CD4-positive, alpha-beta T cell treated with Interferon gamma for 1 hour (primary cell): ENCODE results near the gene DOCK11.
"Not testable (repeated sequence)": the region's sequence is repeated elsewhere in the genome, so short reads cannot be mapped to it uniquely, and the experiment has no call there.

ENCODE experiments used
- DNase-seq: peaks from one replicate; pipeline ENCODE4 v3.0.0-alpha.2; 2020

DOCK11 gene

DNA sequence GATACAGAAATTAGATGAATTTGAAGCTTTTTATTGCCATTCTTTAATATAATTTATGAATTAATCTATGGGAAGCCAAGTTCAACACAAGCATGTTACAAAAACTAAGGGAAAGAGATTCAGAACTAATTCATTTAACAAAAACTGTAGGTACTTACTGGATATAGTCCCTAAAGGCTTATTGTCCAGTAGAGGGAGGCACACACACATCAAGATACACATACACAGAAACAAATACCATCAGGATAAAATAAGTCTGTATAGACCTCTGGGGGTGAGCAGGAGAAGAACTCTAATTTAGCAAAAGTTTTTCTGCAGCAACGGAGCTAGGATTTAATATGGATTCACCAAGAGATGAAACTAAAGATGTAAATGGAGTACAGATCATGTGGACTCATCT lies 148.8 kb downstream of the DOCK11 start:
- DNase-seq, result no peak

DNA sequence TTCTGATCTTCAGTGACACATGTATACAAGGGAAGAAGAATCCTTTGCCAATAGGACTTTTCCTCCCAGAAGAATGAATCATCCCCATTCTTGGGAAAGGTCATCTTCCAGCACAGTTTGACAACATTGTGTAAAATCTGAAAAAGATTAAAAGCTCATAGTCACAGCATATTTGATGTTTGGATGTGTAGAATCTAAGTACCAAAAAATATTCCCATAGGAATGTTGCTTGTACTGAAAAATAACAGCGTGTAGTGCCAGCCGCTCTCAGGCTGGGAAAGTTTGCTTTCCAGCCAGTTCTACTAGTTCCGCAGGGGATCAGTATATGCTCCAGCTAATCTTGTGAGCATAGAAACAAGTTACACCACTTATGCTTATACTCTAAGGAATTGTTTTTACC lies 157.1 kb downstream of the DOCK11 start:
- no peak for DNase-seq

DNA sequence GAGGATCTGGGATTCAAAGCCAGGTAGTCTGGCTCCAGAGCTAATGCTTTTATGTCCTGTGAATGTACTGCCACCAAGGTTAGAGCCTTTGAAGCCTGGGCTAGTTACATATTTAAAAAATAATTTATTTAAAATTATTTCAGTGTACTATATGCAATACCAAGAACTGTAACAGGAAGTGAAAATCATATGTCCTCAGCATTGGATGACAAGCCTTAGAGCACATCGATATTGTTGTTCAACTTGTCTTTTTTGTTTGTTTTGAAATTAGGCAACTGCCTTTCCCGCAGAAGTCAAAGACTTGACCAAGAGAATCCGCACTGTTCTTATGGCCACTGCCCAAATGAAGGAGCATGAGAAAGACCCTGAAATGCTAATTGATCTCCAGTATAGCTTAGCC lies 158.7 kb downstream of the DOCK11 start:
- DNase-seq, result no peak

DNA sequence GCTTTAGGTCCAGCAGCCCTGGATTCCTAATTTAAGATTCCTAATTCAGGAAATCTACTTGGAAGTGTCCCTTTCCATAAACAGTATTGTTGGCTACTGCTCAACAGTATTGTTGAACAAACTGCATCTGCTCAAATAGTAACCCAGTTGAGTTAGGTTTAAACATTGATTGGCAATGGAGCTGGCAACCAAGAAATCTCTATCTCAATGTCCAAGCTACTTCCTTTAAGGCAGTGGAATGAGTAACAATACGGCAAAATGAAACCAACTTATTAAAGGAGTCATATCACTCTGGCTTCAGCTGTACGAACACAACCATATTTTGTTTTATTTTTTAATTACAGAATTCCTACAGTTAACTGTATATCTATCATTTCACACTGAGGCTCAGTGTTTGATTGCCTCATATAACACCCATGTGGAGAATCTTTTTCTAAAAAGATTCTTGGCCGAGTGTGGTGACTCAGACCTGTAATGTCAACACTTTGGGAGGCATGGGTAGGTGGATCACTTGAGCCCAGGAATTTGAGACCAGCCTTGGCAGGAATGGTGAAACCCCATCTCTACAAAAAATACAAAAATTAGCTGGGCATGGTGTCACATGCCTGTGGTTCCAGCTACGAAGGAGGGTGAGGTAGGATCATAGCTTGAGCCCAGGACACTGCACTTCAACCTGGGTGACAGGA lies 160.1 kb downstream of the DOCK11 start:
- DNase-seq, result no peak

DNA sequence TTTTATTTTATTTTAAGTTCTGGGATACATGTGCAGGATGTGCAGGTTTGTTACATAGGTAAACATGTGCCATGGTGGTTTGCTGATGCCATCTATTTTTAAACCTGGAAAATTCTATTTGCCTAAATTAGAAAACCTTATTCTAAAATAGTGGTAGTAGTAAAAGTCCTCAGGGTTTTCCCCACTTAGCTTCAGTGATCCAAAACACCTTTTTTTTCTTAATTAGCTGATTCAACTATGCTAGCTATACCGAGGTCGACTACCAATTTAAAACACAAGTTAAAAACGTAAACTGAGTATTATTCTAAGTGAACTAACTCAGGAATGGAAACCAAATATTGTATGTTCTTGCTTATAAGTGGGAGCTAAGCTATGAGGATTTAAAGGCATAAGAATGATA lies 161.8 kb downstream of the DOCK11 start:
- no peak for DNase-seq

DNA sequence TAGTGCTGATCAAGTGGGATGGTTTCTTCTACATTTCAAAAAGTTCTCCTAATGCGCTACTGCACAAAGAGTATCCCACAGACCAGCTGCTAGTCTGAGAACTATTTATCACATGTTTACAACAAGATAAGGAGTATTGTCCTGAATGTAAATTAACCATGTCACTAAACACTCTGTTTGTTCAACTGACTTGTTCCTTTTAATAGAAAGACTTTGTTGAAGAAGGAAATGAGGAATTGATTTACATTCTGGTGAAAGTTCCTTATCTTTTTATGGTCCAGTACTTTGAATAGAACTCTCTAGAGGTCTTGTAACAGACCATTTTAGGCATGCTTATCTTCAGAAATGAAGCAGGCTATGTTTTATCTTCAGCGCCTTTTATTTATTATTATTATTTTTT lies 164.5 kb downstream of the DOCK11 start:
- no peak for DNase-seq

DNA sequence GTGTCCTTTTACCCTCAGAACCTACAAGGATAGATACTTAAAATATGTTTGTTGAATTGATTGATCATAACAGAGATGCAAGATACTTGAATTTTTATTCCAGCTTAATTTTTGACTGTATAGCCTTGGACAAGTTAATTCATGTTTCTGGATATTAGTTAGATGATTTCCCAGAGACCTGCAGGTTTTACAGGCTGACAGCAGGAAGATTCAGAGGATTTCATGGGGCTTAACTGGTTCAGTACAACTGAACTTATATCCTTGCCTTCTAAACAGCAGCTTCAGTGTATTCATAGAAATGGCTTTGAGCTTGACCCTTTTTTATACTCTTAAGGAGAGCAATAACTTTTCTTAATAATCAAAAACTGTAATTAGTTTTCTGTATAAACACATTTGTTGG lies 169.6 kb downstream of the DOCK11 start:
- DNase-seq, result no peak

DNA sequence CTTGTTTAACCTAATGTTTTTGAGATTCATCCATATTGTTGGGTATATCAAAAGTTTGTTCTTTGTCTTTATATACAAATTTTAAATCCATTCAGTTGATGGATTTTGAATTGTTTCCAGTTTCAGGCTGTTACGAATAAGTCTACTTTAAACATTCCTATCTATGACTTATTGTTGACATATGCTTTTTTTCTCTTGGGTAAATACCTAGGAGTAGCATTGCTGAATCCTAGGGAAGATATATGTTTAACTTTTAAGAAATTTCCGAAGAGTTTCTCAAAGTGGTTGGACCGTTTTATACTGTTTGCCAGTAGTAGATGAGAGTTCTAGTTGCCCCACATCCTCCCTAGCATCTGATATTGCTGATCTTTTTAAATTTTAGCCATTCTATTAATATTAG lies 170.9 kb downstream of the DOCK11 start:
- no peak for DNase-seq

DNA sequence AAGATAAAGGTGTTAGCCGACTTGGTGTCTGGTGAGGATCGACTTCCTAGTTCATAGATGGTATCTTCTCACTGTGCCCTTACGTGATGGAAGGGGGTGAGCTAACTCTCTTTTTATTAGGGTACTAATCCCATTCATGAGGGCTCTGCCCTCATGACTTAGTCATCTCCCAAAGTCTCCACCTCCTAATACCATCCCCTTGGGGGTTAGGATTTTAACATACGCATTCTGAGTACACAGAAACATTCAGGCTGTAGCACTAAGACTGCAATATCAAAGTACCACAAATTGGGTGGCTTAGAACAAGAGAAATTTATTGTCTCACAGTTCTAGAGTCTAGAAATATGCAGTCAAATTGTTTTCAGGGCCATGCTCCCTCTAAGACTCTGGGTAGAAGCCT lies 173.8 kb downstream of the DOCK11 start:
- no peak for DNase-seq

DNA sequence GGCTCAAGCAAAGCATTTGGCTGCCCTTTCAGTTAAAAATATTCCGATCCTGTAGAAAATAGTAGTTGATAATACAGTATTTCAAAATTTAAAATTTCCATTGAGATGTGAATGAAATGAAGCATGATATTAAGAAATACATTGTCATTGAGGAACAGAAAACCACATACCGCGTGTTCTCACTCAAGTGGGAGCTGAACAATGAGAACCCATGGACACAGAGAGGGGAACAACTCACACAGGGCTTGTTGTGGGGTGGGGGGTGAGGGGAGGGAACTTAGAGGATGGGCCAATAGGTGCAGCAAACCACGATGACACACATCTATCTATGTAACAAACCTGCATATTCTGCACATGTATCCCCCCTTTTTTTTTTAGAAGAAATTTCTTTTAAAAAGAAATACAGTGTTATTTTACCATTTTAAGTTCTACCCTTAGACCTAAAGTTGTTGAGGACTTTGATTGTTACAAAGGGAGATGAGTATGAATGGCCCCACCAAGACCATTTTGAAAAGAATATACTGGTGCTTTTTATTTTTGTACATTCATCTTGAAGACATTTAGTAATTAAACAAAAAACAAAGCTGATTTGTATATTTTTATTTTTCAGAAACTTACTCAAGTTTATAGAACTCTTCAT lies 179.8 kb downstream of the DOCK11 start:
- no peak for DNase-seq

DNA sequence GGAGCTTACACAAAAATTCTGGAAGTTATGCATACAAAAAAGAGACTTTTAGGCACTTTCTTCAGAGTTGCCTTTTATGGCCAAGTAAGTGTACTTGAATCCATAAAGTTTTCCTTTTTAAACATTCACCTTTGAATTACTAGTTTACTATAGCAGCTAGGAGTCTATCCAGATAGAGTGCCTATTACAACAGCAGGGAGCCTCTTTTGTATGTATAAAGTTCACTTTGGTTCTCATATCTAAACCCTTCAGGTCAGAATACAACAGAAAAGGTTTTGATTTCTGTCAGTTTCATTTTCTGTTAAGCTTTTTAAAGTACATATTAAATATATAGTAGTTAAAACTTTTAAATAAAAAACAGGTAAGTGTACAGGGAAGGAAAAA lies 180.3 kb downstream of the DOCK11 start:
- no peak for DNase-seq

DNA sequence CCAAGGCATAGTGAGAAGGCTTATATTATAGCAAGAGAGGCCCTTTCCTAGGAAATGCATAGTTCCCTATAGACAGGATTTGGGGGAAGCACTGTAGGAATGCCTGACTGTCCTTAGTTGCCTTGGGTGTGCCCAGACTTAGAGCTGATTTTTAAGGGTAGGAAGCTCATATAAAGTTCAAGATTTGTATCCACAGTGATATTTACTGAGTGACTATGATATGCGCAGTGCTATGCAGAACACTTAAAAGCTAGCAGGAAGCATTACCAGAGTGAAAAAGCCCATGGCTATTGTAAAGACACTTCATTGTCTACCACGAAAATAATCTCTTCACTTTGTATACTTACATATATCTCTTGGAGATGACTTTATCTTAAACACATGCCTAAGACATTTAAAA lies 181.7 kb downstream of the DOCK11 start:
- DNase-seq, result no peak

DNA sequence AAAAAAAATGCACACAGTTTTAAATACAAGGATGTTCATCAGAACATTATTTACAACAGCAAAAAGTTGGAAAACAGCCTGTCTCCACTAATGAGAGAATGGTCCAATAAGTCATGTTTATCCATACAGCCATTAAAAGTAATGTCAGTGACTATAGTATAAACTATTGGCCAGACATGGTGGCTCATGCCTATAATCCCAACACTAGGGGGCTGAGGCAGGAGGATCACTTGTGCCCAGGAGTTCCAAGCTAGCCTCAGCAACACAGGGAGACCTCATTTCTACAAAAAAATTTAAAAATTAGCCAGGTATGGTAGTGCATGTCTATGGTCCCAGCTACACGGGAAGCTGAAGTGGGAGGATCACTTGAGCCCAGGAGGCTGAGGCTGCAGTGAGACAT lies 183.7 kb downstream of the DOCK11 start:
- DNase-seq, result no peak

DNA sequence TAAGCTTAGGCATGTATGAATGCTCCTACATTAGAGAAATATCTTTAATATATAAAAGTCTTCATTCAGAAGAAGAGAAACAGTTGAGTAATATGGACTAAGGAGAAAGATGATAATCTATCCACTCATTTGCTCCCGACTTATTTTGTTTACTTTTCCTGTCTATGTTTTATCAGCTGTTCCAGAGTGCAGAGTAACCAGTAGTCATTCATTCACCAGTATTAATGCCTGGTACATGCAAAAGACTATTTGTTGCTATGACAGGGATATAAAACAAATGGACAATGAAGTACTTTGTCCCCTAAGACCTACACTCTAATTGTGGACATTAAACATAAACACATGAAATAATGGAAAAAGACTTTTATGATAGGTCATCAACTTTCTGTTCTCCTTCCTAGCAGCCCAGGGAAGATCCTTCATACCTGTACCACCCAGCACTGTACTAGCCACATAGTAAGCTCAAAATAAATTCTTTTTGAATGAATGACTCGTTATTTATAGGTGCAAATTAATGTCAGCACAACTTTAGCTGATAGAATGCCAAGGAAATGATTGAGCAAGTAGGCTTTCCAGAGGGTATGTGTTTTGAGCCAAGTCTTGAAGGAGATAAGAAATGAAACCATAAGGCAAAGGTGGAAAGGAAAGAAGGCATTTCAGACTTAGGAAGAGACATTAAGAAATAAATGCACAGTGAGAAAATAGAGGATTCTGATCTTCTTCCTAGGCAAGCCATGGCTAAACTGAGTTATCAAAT lies 186.8 kb downstream of the DOCK11 start:
- DNase-seq, result no peak

DNA sequence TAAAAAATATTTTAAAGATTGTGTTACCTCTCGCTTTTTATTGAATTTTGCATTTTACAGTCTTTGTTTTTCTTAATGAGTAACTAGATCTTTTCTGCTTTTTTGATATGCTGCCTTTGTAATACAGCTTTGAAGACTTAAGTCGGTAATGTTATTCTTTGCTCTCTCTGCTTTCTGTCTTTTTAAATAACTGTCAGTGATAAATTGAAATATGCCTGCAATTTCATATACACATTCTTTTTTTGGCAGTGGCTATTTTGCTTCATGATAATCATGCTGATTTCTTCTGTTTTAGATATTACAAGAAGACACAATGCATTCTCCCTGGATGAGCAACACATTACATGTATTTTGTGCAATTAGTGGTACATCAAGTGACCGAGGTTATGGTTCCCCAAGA lies 189.8 kb downstream of the DOCK11 start:
- no peak for DNase-seq

DNA sequence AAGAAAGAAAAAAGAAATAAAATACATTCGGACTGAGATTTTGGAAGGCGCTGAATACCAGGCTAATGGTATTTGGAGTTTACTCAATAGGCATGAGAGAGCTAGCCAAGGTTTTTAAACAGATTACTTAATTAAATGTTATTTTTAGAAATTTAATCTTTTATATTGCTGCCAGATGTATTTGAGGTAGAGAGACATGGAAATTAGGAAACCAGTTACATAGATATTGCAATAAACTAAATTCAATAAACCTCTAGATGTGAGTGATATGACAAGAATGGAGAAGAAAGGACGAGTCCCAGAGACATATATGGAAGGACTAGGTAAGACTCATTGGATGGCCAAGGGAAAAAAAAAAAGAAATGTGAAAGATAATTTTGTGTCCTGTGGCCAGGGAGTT lies 193.3 kb downstream of the DOCK11 start:
- no peak for DNase-seq

DNA sequence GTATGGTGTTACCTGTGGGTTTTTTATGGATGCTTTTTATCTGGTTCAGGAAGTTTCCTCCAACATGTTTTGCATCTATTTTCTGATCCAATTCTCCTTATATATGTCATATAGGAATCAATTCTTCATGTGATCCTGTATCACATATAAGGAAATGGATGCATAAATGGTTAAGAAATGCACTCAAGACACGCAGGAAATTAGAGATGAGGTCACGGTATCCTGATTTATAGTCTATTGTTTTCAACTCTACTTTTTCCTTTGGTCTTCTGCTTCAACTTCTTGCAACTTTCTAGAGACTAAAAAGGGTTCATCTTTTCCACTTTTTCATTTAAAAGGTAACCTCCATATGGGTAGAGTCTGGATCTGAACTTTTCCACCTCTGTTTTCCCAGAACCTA lies 198.2 kb downstream of the DOCK11 start:
- no peak for DNase-seq

DNA sequence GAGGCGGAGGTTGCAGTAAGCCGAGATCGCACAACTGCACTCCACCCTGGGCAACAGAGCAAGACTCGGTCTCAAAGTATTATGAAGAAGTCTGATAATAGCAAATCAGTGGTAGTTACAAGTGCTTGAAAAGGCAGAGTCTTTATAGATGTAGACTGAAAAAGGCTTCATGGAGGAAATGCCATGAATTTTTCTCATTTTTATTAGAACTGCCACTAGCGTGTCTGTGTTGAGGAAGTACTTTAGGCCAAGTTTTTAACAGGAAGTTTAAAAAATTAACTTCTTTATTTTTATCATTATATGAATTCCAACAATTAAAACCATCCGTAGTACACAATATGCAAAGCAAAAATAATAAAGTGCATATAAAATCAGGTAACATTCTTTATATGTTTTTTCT lies 199.0 kb downstream of the DOCK11 start:
- DNase-seq, result no peak

DNA sequence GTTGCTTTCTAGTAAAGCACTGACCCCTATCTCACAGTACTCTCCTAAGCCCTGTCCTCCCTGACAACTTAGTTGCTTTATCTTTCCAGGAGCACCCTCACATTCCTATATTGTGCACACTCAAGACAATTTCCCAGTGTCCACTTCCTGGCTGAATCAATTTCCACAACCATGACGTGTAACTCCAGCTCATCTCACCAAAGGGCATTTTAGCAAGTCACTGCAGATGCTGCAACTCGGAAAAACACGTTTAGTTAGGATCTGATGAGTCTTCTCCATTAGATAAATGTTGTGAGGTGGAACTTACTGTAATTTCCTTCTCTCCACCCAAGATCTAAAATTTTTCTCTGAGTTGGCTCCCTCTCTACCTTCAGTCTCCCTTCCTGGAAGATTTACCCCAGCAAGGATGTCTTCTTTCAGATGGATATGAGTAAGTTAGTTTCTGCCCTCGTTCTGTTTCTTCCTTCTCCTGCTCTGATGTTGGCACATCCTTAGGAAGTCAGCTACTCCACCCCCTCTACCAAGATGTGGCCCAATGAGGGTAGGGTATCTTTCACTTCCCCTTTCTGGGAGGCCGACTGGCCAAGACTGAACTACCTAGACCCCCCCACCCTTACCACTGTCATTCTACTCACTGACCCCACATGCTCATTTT lies 203.0 kb downstream of the DOCK11 start:
- peak; percentile 30 for DNase-seq

DNA sequence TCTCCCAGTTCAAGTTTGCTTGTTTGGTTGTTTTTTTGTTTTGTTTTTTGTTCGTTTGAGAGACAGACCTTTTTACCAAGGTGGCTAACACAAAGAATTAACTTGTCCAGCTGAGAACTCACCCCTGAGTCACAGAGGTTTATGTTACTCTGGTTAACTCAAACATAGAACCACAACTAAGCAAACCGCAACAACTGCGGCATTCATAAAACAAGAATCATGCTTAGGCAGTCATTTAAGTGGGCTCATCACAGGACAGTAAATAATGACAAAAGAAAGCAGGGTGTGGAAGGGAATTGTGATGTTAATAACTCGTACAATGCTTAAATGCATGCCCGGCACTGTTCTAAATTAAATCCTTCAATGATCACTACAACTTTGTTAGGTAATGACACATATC lies 207.1 kb downstream of the DOCK11 start:
- no peak for DNase-seq

DNA sequence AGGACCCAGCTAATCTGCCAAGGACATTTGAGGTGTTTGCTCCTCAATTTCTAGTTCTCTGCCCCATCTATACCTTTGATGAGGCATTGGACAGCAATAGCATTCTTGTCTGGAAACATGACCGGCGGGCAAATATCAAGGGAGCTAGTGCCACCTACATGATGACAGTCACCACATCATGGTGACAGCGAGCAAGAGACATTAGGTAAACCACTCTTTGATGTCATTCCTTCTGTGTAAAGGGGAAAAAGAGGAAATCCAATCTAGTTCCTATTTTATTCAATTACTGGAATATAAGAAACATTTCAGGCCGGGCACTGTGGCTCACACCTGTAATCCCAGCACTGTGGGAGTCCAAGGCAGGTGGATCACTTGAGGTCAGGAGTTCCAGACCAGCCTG lies 211.1 kb downstream of the DOCK11 start:
- no peak for DNase-seq

DNA sequence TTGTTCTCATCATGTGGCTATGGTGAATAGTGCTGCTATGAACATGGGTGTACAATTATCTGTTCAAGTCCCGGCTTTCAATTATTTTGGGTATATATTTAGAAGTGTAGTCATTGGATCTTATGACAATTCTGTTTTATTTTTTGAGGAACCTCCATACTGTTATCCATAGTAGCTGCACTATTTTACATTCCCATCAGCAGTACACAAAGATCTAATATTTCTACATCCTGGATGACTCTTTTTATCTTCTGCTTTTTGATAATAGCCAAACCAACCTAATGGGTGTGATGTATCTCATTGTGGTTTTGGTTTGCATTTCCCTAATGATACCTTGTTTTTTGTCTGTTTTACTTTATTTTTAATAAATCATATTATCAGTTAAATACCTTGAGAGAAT lies 218.9 kb downstream of the DOCK11 start:
- DNase-seq, result no peak

DNA sequence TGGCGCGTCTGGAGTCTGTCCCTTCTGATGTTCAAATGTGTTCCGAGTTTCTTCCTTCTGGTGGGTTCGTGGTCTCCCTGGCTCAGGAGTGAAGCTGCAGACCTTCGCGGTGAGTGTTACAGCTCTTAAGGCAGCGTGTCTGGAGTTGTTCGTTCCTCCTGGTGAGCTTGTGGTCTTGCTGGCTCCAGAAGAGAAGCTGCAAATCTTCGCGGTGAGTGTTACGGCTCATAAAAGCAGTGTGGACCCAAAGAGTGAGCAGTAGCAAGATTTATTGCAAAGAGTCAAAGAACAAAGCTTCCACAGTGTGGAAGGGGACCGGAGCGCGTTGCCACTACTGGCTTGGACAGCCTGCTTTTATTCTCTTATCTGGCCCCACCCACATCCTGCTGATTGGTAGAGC lies 220.3 kb downstream of the DOCK11 start:
- DNase-seq, result not testable (repeated sequence)

DNA sequence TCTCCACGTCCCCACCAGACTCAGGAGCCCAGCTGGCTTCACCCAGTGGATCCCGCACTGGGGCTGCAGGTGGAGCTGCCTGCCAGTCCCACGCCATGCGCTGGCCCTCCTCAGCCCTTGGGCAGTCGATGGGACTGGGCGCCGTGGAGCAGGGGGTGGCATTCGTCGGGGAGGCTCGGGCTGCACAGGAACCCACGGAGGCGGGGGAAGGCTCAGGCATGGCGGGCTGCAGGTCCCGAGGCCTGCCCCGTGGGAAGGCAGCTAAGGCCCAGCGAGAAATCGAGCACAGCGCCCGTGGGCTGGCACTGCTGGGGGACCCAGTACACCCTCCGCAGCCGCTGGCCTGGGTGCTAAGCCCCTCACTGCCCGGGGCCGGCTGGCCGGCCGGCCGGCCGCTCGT lies 221.2 kb downstream of the DOCK11 start:
- DNase-seq, result not testable (repeated sequence)
